ENCODE data around the gene SUSD5.
"Not testable (repeated sequence)": the region's sequence is repeated elsewhere in the genome, so short reads cannot be mapped to it uniquely, and the experiment has no call there.

Gene SUSD5

GRCh38 chr3:33111581-33111980, 107.0 kb downstream of the SUSD5 start:
- DNase-seq: no peak

- DNase-seq: not testable (repeated sequence)
Measured at GRCh38 chr3:33106854-33107253, 111.8 kb downstream of the SUSD5 start.

- DNase-seq: no peak
Measured at GRCh38 chr3:33105341-33105948, 113.2 kb downstream of the SUSD5 start.

GRCh38 chr3:33104803-33105202, 113.8 kb downstream of the SUSD5 start:
- no peak for DNase-seq

- DNase-seq: no peak
Measured at GRCh38 chr3:33103480-33103879, 115.1 kb downstream of the SUSD5 start.

GRCh38 chr3:33103034-33103433, 115.6 kb downstream of the SUSD5 start:
- no peak for DNase-seq

GRCh38 chr3:33100229-33100628, 118.4 kb downstream of the SUSD5 start:
- DNase-seq: no peak
